Chondrocyte (in vitro differentiated cells): ENCODE measurements around the gene RGS19. TPM values are rescaled to one million over a fixed set of nuclear protein-coding genes. Genes with fewer than 3 reads are reported as not detected.

Source experiments
- DNase-seq: peaks from one replicate; pipeline ENCODE4 v3.0.0; 2021; ENCODE audit warnings: mixed read lengths, low spot score
- H3K27ac Mint-ChIP-seq: one replicate; pipeline ENCODE4 v1.8.0; 2021; ENCODE audit warnings: mild to moderate bottlenecking, moderate library complexity, mixed read lengths; ENCODE audit not compliant: unreplicated experiment
- H3K27me3 Mint-ChIP-seq: 2 replicates; pipeline ENCODE4 v1.8.0; 2021; ENCODE audit warnings: low read depth, mixed read lengths
- H3K36me3 Mint-ChIP-seq: 2 replicates; pipeline ENCODE4 v1.8.0; 2021; ENCODE audit warnings: low read depth, mixed read lengths
- H3K4me1 Mint-ChIP-seq: 2 replicates; pipeline ENCODE4 v1.8.0; 2021; ENCODE audit warnings: low read depth, mild to moderate bottlenecking, mixed read lengths
- H3K4me3 Mint-ChIP-seq: one replicate; pipeline ENCODE4 v1.8.0; 2021; ENCODE audit warnings: mild to moderate bottlenecking, moderate library complexity, mixed read lengths; ENCODE audit not compliant: unreplicated experiment
- H3K9me3 Mint-ChIP-seq: 2 replicates; pipeline ENCODE4 v1.8.0; 2021; ENCODE audit warnings: low read depth, mixed read lengths
- total RNA-seq: library from RNA; stranded (reverse); gene quantifications from 3 replicates; pipeline ENCODE4 v1.2.1, GENCODE V29; 2021
- TF ChIP-seq, protein P1 (sequence below): fragments of 200-600 bp; sonication (generic); IDR thresholded peaks from 2 replicates; pipeline ENCODE4 v1.5.0; 2021; ENCODE audit warnings: antibody characterized with exemption, mild to moderate bottlenecking, moderate library complexity

Gene RGS19
- total RNA-seq, 1 donor from 2014 or later: 18.1 TPM

DNA sequence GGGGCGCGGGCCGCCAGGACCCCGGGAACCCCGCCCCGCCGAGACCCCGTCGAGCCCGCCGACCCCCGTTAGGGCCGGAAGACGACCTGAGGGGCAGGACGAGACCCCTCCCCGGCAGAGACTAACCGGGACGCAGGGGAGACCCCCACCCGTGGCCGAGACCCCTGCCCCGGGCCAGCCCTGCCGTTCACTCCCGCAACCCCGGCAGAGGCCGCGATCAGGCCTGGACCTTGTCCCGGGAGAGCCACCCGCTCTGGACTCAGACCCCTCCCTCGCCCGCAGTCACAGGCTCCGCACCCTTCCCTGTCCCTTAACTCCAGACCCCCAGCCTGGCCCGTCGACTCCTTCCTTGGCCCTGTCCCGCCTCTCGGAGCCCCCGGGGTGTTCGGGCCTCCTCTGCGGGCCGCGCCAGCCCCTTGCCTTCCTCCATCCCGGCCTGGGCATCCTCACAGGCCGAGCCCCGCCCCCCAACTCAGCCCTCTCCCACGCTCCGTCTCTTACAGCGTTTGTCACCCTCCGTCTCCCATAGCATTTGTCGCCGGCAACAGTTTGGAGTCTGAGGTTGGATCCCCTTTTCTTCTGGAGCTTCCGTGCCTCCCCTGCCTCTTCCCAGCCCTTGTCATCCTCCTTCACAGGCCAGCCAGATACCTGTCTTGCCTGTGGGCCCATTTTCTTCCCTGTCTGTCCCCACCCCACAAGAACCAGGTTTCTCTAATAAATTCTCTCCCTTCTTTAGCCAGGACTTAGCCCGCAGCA lies 15.8 kb downstream of the RGS19 start:
- Mint-ChIP-seq H3K4me3 (peak overlapping the region; percentile 93), H3K9me3 (no peaks in the 10 kb centered on the region), H3K27ac (peak overlapping the region; percentile 79), H3K4me1 (peaks cover 37% of the 10 kb centered on the region), H3K36me3 (peaks cover 2% of the 10 kb centered on the region), H3K27me3 (no peaks in the 10 kb centered on the region)
- TF ChIP-seq, protein P1, sequence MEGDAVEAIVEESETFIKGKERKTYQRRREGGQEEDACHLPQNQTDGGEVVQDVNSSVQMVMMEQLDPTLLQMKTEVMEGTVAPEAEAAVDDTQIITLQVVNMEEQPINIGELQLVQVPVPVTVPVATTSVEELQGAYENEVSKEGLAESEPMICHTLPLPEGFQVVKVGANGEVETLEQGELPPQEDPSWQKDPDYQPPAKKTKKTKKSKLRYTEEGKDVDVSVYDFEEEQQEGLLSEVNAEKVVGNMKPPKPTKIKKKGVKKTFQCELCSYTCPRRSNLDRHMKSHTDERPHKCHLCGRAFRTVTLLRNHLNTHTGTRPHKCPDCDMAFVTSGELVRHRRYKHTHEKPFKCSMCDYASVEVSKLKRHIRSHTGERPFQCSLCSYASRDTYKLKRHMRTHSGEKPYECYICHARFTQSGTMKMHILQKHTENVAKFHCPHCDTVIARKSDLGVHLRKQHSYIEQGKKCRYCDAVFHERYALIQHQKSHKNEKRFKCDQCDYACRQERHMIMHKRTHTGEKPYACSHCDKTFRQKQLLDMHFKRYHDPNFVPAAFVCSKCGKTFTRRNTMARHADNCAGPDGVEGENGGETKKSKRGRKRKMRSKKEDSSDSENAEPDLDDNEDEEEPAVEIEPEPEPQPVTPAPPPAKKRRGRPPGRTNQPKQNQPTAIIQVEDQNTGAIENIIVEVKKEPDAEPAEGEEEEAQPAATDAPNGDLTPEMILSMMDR: no peak
- DNase-seq: no peak

DNA sequence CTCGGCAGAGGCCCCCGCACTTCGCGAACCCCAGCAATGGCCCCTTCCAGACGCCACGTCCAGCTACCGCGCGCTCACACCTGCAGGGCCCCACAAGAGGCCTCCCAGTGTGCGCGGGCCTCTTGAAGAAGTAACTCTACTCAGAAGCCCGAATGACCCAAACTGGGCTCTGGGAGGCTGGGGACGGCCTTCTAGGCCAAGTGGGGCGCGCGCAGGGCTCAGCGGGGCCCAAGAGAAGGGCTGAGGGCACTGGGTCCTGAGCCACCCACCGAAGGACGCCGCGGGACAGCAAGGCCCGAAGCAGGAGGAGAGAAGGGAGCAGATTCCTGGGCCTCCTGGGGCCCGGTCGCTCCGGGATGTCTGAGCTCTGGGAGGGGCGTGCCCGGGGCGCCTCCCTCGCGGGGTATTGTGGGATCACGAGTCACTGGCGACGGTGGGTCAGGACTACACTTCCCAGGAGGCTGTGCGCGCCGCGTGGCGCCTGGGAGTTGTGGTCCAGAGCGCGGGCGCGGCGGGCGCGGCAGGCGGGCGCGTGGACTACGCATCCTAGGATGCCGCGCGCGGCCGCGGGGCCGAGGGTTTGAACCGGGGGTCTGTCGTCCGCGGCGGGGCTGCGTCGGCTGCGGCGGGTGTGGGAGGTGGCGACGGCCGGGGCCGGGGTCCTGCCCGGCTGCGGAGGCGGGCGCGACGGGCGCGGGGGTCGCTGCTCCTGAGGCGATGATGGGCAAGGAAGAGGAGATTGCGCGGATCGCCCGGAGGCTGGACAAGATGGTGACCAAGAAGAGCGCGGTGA lies 16.5 kb downstream of the RGS19 start, which contains the start of gene TCEA2:
Gene TCEA2 (plus strand): TSS at position 603 of the 793 bp plus-strand sequence. CDS start 115 bp downstream, at position 718.
- Mint-ChIP-seq H3K4me3 (peak within 1 kb of the TSS; percentile 93), H3K4me1 (peaks cover 45% of the 10 kb centered on the region), H3K27ac (peak within 1 kb of the TSS; percentile 79), H3K9me3 (no peaks in the 10 kb centered on the region), H3K27me3 (no peaks in the 10 kb centered on the region), H3K36me3 (peaks cover 2% of the 10 kb centered on the region)
- TF ChIP-seq, protein P1: no peak
- no peak for DNase-seq

DNA sequence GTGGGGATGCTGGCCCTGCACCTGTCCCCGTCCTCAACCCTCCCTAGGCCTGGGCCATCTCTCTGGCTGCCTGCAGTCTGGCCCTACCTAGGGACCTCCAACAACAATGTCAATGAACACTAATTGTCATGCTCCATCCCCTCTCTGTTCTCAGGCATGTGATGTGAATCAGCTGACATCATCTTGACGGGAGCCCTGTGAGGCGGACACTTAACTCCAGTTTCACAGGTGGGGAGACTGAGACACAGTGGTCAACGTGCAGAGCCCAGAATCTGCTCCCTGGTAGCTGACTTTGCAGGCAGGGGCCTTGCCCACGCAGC lies 17.1 kb downstream of the RGS19 start:
- TF ChIP-seq, protein P1: no peak
- Mint-ChIP-seq H3K27ac (peak overlapping the region; percentile 9), H3K4me3 (peak overlapping the region; percentile 93), H3K27me3 (no peaks in the 10 kb centered on the region), H3K4me1 (peaks cover 51% of the 10 kb centered on the region), H3K9me3 (no peaks in the 10 kb centered on the region), H3K36me3 (peaks cover 2% of the 10 kb centered on the region)
- DNase-seq: no peak

DNA sequence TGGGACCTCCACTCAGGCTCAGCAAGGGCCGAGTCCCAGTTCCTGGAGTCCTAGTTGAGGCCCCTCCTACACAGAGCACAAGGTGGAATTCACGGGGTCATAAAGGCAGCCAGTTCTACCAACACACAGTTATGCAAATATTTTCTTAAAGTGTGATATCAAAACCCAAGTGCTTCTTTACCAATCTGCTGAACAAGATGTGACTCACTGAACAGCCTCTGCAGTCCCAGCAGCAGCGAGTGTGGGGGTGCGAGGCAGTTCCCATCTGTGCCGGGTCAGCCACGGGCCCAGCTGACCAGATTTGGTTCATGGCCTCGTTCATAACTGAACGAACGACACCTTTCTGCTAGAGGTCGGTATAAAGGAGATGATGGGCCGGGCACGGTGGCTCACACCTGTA lies 20.8 kb downstream of the RGS19 start:
- H3K9me3 Mint-ChIP-seq: no peaks in the 10 kb centered on the region
- H3K36me3 Mint-ChIP-seq: no peaks in the 10 kb centered on the region
- no peak for DNase-seq
- peak overlapping the region; percentile 53 for H3K4me3 Mint-ChIP-seq
- TF ChIP-seq, protein P1: no peak
- peak overlapping the region; percentile 85 for H3K27ac Mint-ChIP-seq
- H3K4me1 Mint-ChIP-seq: peaks cover 52% of the 10 kb centered on the region
- no peaks in the 10 kb centered on the region for H3K27me3 Mint-ChIP-seq

DNA sequence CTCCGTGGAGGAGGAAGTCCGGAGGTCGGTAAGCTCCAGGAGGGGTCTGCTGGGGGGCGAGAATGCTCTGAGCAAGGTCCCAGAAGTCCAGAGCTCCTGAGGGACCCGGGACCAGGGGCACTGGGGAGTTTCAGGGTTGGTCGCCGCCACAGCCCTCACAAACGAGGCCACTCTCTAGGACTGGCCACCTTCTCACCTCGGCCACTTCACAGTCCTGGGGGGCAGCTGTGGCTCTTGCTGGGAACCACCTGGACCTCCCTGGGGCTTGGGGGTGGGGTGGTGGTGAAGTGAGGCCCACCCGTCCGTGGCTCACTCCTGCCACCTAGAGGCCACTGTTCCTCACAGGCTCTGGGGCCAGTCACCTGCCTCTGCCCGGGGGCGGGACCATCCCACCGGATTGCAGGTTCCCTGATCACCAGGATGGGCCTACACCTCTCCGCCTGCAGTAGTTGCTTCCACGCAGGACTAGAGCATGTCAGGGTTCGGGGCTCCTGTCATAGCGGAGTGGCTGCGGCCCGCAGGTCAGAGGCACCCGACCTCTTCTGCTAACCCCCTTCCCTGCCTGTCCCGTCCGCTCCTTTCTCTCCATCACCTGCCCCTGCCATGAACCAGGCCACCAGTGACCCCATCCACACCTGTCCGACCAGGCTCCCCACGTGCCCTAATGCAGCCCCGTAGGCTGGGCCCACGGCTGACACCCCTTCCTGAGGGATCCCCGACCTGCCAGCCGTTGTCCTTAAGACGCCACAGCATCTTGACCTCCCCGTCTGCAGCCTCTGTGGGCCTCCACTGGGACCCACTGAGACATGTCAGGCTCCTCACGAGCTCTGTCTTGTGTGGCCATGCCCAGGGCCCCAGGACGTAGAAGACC lies 21.5 kb downstream of the RGS19 start:
- Mint-ChIP-seq H3K27me3 (no peaks in the 10 kb centered on the region), H3K4me1 (peaks cover 54% of the 10 kb centered on the region), H3K4me3 (peak overlapping the region; percentile 53), H3K36me3 (no peaks in the 10 kb centered on the region), H3K27ac (peak overlapping the region; percentile 85), H3K9me3 (no peaks in the 10 kb centered on the region)
- no peak for DNase-seq
- TF ChIP-seq, protein P1: peak; percentile 90
